Naive thymus-derived CD4-positive, alpha-beta T cell (primary cell): ENCODE results near the gene EPOP. TPM values are rescaled to one million over a fixed set of nuclear protein-coding genes. Genes with fewer than 3 reads are reported as not detected.

ENCODE experiments used
- ATAC-seq: fragments of 150-1000 bp; cut with Tn5 transposase; 2 replicates; pipeline ENCODE4 v1.10.0; 2021; ENCODE audit warnings: mild to moderate bottlenecking, moderate library complexity
- CTCF ChIA-PET: fragments of 350-600 bp; sonication (Branson Sonifier 250); formaldehyde crosslinking; loops from one replicate; lab custom pipeline; 2021; ENCODE audit warnings: antibody characterized with exemption; lab: Charles Lee
- POLR2A ChIA-PET: fragments of 350-600 bp; sonication (Branson Sonifier 250); formaldehyde crosslinking; loops from one replicate; lab custom pipeline; 2021; ENCODE audit warnings: antibody characterized with exemption, inconsistent platforms; lab: Charles Lee
- DNase-seq, 9 donors: peaks; one replicate each; pipeline versions ENCODE4 v3.0.0 to v3.0.0-alpha.2; 2020 to 2022; ENCODE audit warnings: mixed read lengths in 1 of 9
- H3K27ac ChIP-seq: one replicate; pipeline ENCODE4 v1.7.0; 2013; ENCODE audit warnings: mild to moderate bottlenecking, low read depth, low read length, moderate library complexity
- H3K27me3 ChIP-seq, 2 donors: one replicate each; pipeline ENCODE4 v1.7.0; 2013; ENCODE audit warnings: low read length in 2 of 2, mild to moderate bottlenecking in 2 of 2, moderate library complexity in 2 of 2; ENCODE audit not compliant: control insufficient read depth in 2 of 2, insufficient read depth in 2 of 2
- H3K36me3 ChIP-seq, 3 experiments: 1 replicate in 2 of 3; 2 replicates in 1 of 3; pipeline ENCODE4 v1.7.0; 2013; ENCODE audit warnings: low read length in 3 of 3, mild to moderate bottlenecking in 3 of 3, moderate library complexity in 1 of 3; ENCODE audit not compliant: insufficient read depth in 3 of 3, control insufficient read depth in 2 of 3
- H3K4me1 ChIP-seq, 2 donors: one replicate each; pipeline ENCODE4 v1.7.0; 2013; ENCODE audit warnings: low read length in 2 of 2, mild to moderate bottlenecking in 2 of 2, moderate library complexity in 1 of 2; ENCODE audit not compliant: control insufficient read depth in 2 of 2, insufficient read depth in 2 of 2
- H3K4me3 ChIP-seq: 2 replicates; pipeline ENCODE4 v1.7.0; 2013; ENCODE audit warnings: mild to moderate bottlenecking, low read length
- H3K9me3 ChIP-seq, 3 experiments: 1 replicate in 2 of 3; 2 replicates in 1 of 3; pipeline ENCODE4 v1.7.0; 2013; ENCODE audit warnings: low read length in 3 of 3; ENCODE audit not compliant: control insufficient read depth in 2 of 3
- H3K27ac Mint-ChIP-seq, 9 donors: one replicate each; pipeline ENCODE4 v1.8.0; 2020 to 2022; ENCODE audit warnings: mixed read lengths in 9 of 9, mild to moderate bottlenecking in 8 of 9, moderate library complexity in 5 of 9, inconsistent platforms in 2 of 9
- H3K27me3 Mint-ChIP-seq, 5 donors: one replicate each; pipeline ENCODE4 v1.8.0; 2021 to 2022; ENCODE audit warnings: mixed read lengths in 5 of 5, mild to moderate bottlenecking in 1 of 5
- H3K36me3 Mint-ChIP-seq, 5 donors: one replicate each; pipeline ENCODE4 v1.8.0; 2020 to 2022; ENCODE audit warnings: mixed read lengths in 5 of 5, mild to moderate bottlenecking in 3 of 5, inconsistent platforms in 1 of 5
- H3K4me1 Mint-ChIP-seq, 7 donors: one replicate each; pipeline ENCODE4 v1.8.0; 2020 to 2022; ENCODE audit warnings: mixed read lengths in 7 of 7, mild to moderate bottlenecking in 3 of 7, inconsistent platforms in 1 of 7
- H3K4me3 Mint-ChIP-seq, 10 donors: one replicate each; pipeline ENCODE4 v1.8.0; 2020 to 2022; ENCODE audit warnings: mild to moderate bottlenecking in 10 of 10, mixed read lengths in 10 of 10, moderate library complexity in 6 of 10, inconsistent platforms in 2 of 10
- H3K9me3 Mint-ChIP-seq, 11 donors: one replicate each; pipeline ENCODE4 v1.8.0; 2020 to 2022; ENCODE audit warnings: mixed read lengths in 11 of 11, mild to moderate bottlenecking in 4 of 11, inconsistent platforms in 1 of 11, moderate library complexity in 1 of 11
- intact Hi-C, 2 donors: fragments of 100-400 bp; cut with micrococcal nuclease; formaldehyde crosslinking; loops; one replicate each; pipeline ENCODE4 v1.15.1; 2023
- polyA plus RNA-seq, 2 donors: library from polyadenylated mRNA; unstranded; fragments of 300-500 nt; fragmentation: Illumina TruSeq; gene quantifications; one replicate each; pipeline ENCODE4 v1.2.3, GENCODE V29; 2021
- total RNA-seq, 6 experiments: library from RNA in 5 of 6; stranded (reverse) in 5 of 6; gene quantifications; 1 replicate in 5 of 6; 2 replicates in 1 of 6; pipeline ENCODE4 v1.2.3 and lab custom pipeline; 2021 to 2026

Gene EPOP
- total and polyA plus RNA-seq, 7 experiments from 2014 or later, result 0.19 to 13.4 (median 0.34) TPM; not detected in 2

- DNase-seq (peak in 4 of 9 donors; percentile 18 to 39 (median 21)), ATAC-seq (no peak)
- Mint-ChIP-seq H3K4me3 (peak overlapping the region in 9 of 10 donors; percentile 2 to 51 (median 19)), H3K9me3 (no peaks in the 10 kb centered on the region), H3K27me3 (no peaks in the 10 kb centered on the region), H3K27ac (peak overlapping the region; percentile 53 to 87 (median 77)), H3K36me3 (peaks cover 0 to 3% (median 0%) of the 10 kb centered on the region in 5 donors), H3K4me1 (peaks cover 25 to 44% (median 33%) of the 10 kb centered on the region in 7 donors)
- Histone ChIP-seq H3K4me3 (no peak overlapping the region), H3K4me1 (peaks cover 11 to 18% of the 10 kb centered on the region in 2 donors), H3K27ac (no peak overlapping the region), H3K36me3 (no peaks in the 10 kb centered on the region), H3K9me3 (no peaks in the 10 kb centered on the region), H3K27me3 (no peaks in the 10 kb centered on the region)
- CTCF ChIA-PET, result interaction anchor here (0.5 to 2.1 kb wide), 3 partner anchors 21 to 38 kb away, joined by 3 to 11 read pairs (median 3); partner anchors contain the start of gene EPOP
- intact Hi-C loops, result no loop called here
- POLR2A ChIA-PET, result interaction anchor here (0.8 to 1.3 kb wide), 6 partner anchors 9 to 55 kb away, joined by 3 to 8 read pairs (median 3); no protein-coding TSS in a partner anchor
Measured at GRCh38 chr17:38697061-38697820, 22.5 kb upstream of the EPOP start.

GRCh38 chr17:38693700-38694329 is 19.1 kb upstream of the EPOP start:
- intact Hi-C loops, result no loop called here
- Histone ChIP-seq H3K4me3 (no peak overlapping the region), H3K9me3 (no peaks in the 10 kb centered on the region), H3K27me3 (no peaks in the 10 kb centered on the region), H3K36me3 (no peaks in the 10 kb centered on the region), H3K27ac (no peak overlapping the region), H3K4me1 (peaks cover 0 to 11% of the 10 kb centered on the region in 2 donors)
- no peak overlapping the region for H3K4me3 Mint-ChIP-seq
- H3K4me1 Mint-ChIP-seq, result peaks cover 16 to 25% (median 18%) of the 10 kb centered on the region in 7 donors
- H3K36me3 Mint-ChIP-seq, result no peaks in the 10 kb centered on the region
- DNase-seq (no peak), ATAC-seq (no peak)
- no peaks in the 10 kb centered on the region for H3K27me3 Mint-ChIP-seq
- peaks cover 0 to 1% (median 0%) of the 10 kb centered on the region in 11 donors for H3K9me3 Mint-ChIP-seq
- CTCF ChIA-PET, result interaction anchor here (0.6 to 1.2 kb wide), 3 partner anchors 13 to 17 kb away, joined by 3 to 4 read pairs (median 3); no protein-coding TSS in a partner anchor
- no peak overlapping the region for H3K27ac Mint-ChIP-seq
- POLR2A ChIA-PET, result no interaction called here

- Histone ChIP-seq H3K27me3 (no peaks in the 10 kb centered on the region), H3K27ac (no peak overlapping the region), H3K4me1 (no peaks in the 10 kb centered on the region), H3K4me3 (no peak overlapping the region), H3K36me3 (no peaks in the 10 kb centered on the region), H3K9me3 (no peaks in the 10 kb centered on the region)
- DNase-seq, result no peak
- ChIA-PET CTCF (interaction anchor here (0.8 to 1.3 kb wide), 2 partner anchors 10 to 43 kb away, joined by 3 to 4 read pairs; no protein-coding TSS in a partner anchor), POLR2A (interaction anchor here (0.7 to 1.3 kb wide), 2 partner anchors 16 to 37 kb away, joined by 3 read pairs; no protein-coding TSS in a partner anchor)
- H3K4me1 Mint-ChIP-seq, result peaks cover 0 to 8% (median 0%) of the 10 kb centered on the region in 7 donors
- H3K9me3 Mint-ChIP-seq, result peaks cover 0 to 3% (median 0%) of the 10 kb centered on the region in 11 donors
- peak overlapping the region in 2 of 9 donors; percentile 21 to 62 for H3K27ac Mint-ChIP-seq
- intact Hi-C loops, result no loop called here
- no peak for ATAC-seq
- no peak overlapping the region for H3K4me3 Mint-ChIP-seq
- H3K36me3 Mint-ChIP-seq, result no peaks in the 10 kb centered on the region
- H3K27me3 Mint-ChIP-seq, result peaks cover 0 to 3% (median 0%) of the 10 kb centered on the region in 5 donors
Measured at GRCh38 chr17:38691154-38691553, 16.4 kb upstream of the EPOP start.

- POLR2A ChIA-PET, result interaction anchor here (0.7 to 1.3 kb wide), 2 partner anchors 17 to 38 kb away, joined by 3 read pairs; no protein-coding TSS in a partner anchor
- no peaks in the 10 kb centered on the region for H3K36me3 Mint-ChIP-seq
Measured at GRCh38 chr17:38690386-38690785, 15.6 kb upstream of the EPOP start.

GRCh38 chr17:38687286-38687685 is 12.5 kb upstream of the EPOP start:
- intact Hi-C loops, result no loop called here

More at GRCh38 chr17:38690386-38690785, 15.6 kb upstream of the EPOP start:
- CTCF ChIA-PET, result interaction anchor here (0.8 to 1.3 kb wide), 2 partner anchors 10 to 44 kb away, joined by 3 to 4 read pairs; no protein-coding TSS in a partner anchor
- intact Hi-C loops, result no loop called here
- ATAC-seq (no peak), DNase-seq (no peak)
- Mint-ChIP-seq H3K27ac (no peak overlapping the region), H3K27me3 (peaks cover 0 to 8% (median 3%) of the 10 kb centered on the region in 5 donors), H3K4me3 (no peak overlapping the region), H3K9me3 (peaks cover 0 to 3% (median 0%) of the 10 kb centered on the region in 11 donors), H3K4me1 (peaks cover 0 to 13% (median 0%) of the 10 kb centered on the region in 7 donors)
- H3K4me3 ChIP-seq, result no peak overlapping the region
- no peaks in the 10 kb centered on the region for H3K9me3 ChIP-seq
- H3K27ac ChIP-seq, result no peak overlapping the region
- H3K4me1 ChIP-seq, result no peaks in the 10 kb centered on the region
- H3K27me3 ChIP-seq, result no peaks in the 10 kb centered on the region
- no peaks in the 10 kb centered on the region for H3K36me3 ChIP-seq

GRCh38 chr17:38685491-38685890 is 10.7 kb upstream of the EPOP start:
- no peak overlapping the region for H3K27ac ChIP-seq
- DNase-seq, result no peak
- ChIA-PET CTCF (interaction anchor here (1.0 kb wide), 1 partner anchor 303 kb away, joined by 3 read pairs; no protein-coding TSS in a partner anchor), POLR2A (interaction anchor here (0.9 kb wide), 1 partner anchor 12 kb away, joined by 3 read pairs; no protein-coding TSS in a partner anchor)
- H3K4me3 ChIP-seq, result no peak overlapping the region
- H3K9me3 Mint-ChIP-seq, result peaks cover 0 to 1% (median 0%) of the 10 kb centered on the region in 11 donors
- H3K27me3 ChIP-seq, result no peaks in the 10 kb centered on the region
- H3K9me3 ChIP-seq, result no peaks in the 10 kb centered on the region
- peak overlapping the region in 1 of 10 donors; percentile 55 for H3K4me3 Mint-ChIP-seq
- H3K36me3 ChIP-seq, result no peaks in the 10 kb centered on the region
- ATAC-seq, result no peak
- peaks cover 0 to 7% (median 0%) of the 10 kb centered on the region in 7 donors for H3K4me1 Mint-ChIP-seq
- H3K4me1 ChIP-seq, result no peaks in the 10 kb centered on the region
- H3K27me3 Mint-ChIP-seq, result peaks cover 0 to 9% (median 3%) of the 10 kb centered on the region in 5 donors
- H3K36me3 Mint-ChIP-seq, result no peaks in the 10 kb centered on the region
- H3K27ac Mint-ChIP-seq, result no peak overlapping the region
- intact Hi-C loops, result no loop called here

More at GRCh38 chr17:38687286-38687685, 12.5 kb upstream of the EPOP start:
- Histone ChIP-seq H3K9me3 (no peaks in the 10 kb centered on the region), H3K4me1 (no peaks in the 10 kb centered on the region), H3K4me3 (no peak overlapping the region), H3K36me3 (no peaks in the 10 kb centered on the region), H3K27me3 (no peaks in the 10 kb centered on the region), H3K27ac (no peak overlapping the region)
- Mint-ChIP-seq H3K9me3 (peaks cover 0 to 3% (median 0%) of the 10 kb centered on the region in 11 donors), H3K4me1 (peaks cover 0 to 7% (median 0%) of the 10 kb centered on the region in 7 donors), H3K27me3 (peaks cover 0 to 9% (median 3%) of the 10 kb centered on the region in 5 donors), H3K27ac (no peak overlapping the region), H3K36me3 (no peaks in the 10 kb centered on the region), H3K4me3 (no peak overlapping the region)
- no peak for ATAC-seq
- ChIA-PET CTCF (interaction anchor here (0.5 kb wide), 1 partner anchor 248 kb away, joined by 3 read pairs; no protein-coding TSS in a partner anchor), POLR2A (interaction anchor here (0.7 to 1.0 kb wide), 2 partner anchors 19 to 65 kb away, joined by 3 to 5 read pairs; partner anchors contain the start of gene PSMB3)
- no peak for DNase-seq
